ENCODE data around the gene NOG. TPM values are rescaled to one million over a fixed set of nuclear protein-coding genes. Genes with fewer than 3 reads are reported as not detected.

Gene NOG
- total RNA-seq, 3 donors from 2014 or later, result 0.48 to 1.6 (median 0.88) TPM

DNA sequence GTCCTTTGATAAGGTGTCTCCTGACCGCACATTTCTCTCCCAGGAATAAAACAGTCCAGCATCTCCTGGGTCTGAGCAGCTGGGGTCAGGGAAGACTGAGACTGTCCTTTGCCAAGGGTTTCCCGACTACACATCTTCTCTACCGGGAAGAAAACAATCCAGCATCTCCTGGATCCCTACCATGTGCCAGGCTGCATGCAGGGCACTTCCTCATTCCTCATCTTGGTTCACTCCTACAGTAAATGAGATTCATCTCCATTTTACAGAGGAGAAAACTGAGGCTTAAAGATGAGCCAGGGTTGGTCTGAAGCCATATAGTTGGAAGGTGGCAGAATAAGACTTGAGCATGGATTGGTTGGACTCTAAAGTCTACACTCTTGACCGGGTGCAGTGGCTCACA, 36.7 kb downstream of the NOG start:
- Histone ChIP-seq H3K27ac (no peak overlapping the region), H3K36me3 (no peaks in the 10 kb centered on the region), H3K4me1 (no peaks in the 10 kb centered on the region), H3K4me3 (no peak overlapping the region), H3K27me3 (no peaks in the 10 kb centered on the region), H3K9me3 (no peaks in the 10 kb centered on the region)
- no peak for TF ChIP-seq POLR2A (IDR thresholded peaks at IDR 0.05)
- TF ChIP-seq, protein P1, sequence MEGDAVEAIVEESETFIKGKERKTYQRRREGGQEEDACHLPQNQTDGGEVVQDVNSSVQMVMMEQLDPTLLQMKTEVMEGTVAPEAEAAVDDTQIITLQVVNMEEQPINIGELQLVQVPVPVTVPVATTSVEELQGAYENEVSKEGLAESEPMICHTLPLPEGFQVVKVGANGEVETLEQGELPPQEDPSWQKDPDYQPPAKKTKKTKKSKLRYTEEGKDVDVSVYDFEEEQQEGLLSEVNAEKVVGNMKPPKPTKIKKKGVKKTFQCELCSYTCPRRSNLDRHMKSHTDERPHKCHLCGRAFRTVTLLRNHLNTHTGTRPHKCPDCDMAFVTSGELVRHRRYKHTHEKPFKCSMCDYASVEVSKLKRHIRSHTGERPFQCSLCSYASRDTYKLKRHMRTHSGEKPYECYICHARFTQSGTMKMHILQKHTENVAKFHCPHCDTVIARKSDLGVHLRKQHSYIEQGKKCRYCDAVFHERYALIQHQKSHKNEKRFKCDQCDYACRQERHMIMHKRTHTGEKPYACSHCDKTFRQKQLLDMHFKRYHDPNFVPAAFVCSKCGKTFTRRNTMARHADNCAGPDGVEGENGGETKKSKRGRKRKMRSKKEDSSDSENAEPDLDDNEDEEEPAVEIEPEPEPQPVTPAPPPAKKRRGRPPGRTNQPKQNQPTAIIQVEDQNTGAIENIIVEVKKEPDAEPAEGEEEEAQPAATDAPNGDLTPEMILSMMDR (IDR thresholded peaks at IDR 0.05), result no peak
- intact Hi-C loops (cut with DNase I; ENCODE audit: low total_unique reads), result no loop called here
- DNase-seq (ENCODE audit: low spot score in 2 of 2), result no peak

- Histone ChIP-seq H3K27ac (no peak overlapping the region), H3K27me3 (peaks cover 0 to 3% of the 10 kb centered on the region in 2 donors), H3K9me3 (no peaks in the 10 kb centered on the region), H3K4me3 (no peak overlapping the region), H3K4me1 (no peaks in the 10 kb centered on the region), H3K36me3 (no peaks in the 10 kb centered on the region)
- TF ChIP-seq POLR2A (IDR thresholded peaks at IDR 0.05), result no peak
- TF ChIP-seq, protein P1 (IDR thresholded peaks at IDR 0.05), result no peak
- no peak for TF ChIP-seq POLR2AphosphoS5 (IDR thresholded peaks at IDR 0.05)
- intact Hi-C loops (cut with DNase I; ENCODE audit: low total_unique reads), result no loop called here
- no peak for DNase-seq (ENCODE audit: low spot score in 2 of 2)
Measured at GRCh38 chr17:56633681-56634080, 40.2 kb downstream of the NOG start.

GRCh38 chr17:56635641-56636040, 42.1 kb downstream of the NOG start:
- Histone ChIP-seq H3K9me3 (no peaks in the 10 kb centered on the region), H3K4me3 (no peak overlapping the region), H3K27me3 (peaks cover 0 to 8% of the 10 kb centered on the region in 2 donors), H3K36me3 (no peaks in the 10 kb centered on the region), H3K4me1 (no peaks in the 10 kb centered on the region), H3K27ac (no peak overlapping the region)
- no peak for DNase-seq (ENCODE audit: low spot score in 2 of 2)
- no peak for TF ChIP-seq POLR2AphosphoS5 (IDR thresholded peaks at IDR 0.05)
- TF ChIP-seq, protein P1 (IDR thresholded peaks at IDR 0.05), result no peak
- no peak for TF ChIP-seq POLR2A (IDR thresholded peaks at IDR 0.05)
- intact Hi-C loops (cut with DNase I; ENCODE audit: low total_unique reads), result no loop called here

DNA sequence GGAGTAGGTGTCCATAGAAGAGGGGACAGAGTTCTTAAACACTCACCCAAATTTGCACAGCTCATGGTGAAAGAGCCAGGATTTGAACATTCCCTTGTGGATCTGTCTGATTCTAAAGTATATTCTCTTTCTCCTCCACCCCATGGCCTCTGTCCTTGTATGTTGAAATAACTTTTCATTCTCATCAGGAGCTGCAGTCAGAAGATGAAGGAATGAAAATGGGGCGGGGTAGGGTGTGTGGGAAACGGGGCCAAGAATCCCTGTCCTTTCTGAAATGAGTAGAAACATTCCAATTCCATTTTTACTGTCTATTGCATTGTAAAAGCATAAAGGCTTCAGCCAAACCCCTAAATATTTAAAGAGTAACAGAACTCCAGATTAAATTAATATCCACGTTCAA, 42.8 kb downstream of the NOG start:
- H3K9me3 ChIP-seq, result no peaks in the 10 kb centered on the region
- no peak for DNase-seq (ENCODE audit: low spot score in 2 of 2)
- no peak overlapping the region for H3K4me3 ChIP-seq
- H3K4me1 ChIP-seq, result no peaks in the 10 kb centered on the region
- no peak for TF ChIP-seq POLR2A (IDR thresholded peaks at IDR 0.05)
- TF ChIP-seq, protein P1 (IDR thresholded peaks at IDR 0.05), result no peak
- TF ChIP-seq POLR2AphosphoS5 (IDR thresholded peaks at IDR 0.05), result no peak
- peaks cover 0 to 8% of the 10 kb centered on the region in 2 donors for H3K27me3 ChIP-seq
- no peaks in the 10 kb centered on the region for H3K36me3 ChIP-seq
- intact Hi-C loops (cut with DNase I; ENCODE audit: low total_unique reads), result no loop called here
- no peak overlapping the region for H3K27ac ChIP-seq

DNA sequence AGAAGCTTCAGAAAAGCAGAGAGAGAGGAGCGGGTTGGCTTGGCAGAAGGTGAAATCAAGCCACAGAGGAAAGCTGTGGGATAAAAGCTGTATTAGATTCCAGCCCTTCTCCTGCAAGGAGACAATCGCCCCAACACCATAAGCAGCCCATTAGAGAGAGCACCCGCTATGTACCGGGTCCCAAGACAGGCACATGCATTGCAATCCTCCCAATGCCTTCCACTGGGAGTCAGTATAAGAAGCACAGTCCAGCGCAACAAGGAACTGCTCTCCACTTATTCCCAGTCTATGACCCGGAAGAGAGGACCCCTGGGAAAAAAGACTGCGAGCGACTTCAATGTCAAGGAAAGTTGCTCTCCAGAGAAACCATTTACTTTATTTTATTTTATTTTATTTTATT, 43.8 kb downstream of the NOG start:
- Histone ChIP-seq H3K27me3 (peaks cover 0 to 8% of the 10 kb centered on the region in 2 donors), H3K4me3 (no peak overlapping the region), H3K9me3 (no peaks in the 10 kb centered on the region), H3K36me3 (no peaks in the 10 kb centered on the region), H3K27ac (no peak overlapping the region), H3K4me1 (no peaks in the 10 kb centered on the region)
- TF ChIP-seq, protein P1 (IDR thresholded peaks at IDR 0.05), result no peak
- no peak for TF ChIP-seq POLR2A (IDR thresholded peaks at IDR 0.05)
- TF ChIP-seq POLR2AphosphoS5 (IDR thresholded peaks at IDR 0.05), result no peak
- intact Hi-C loops (cut with DNase I; ENCODE audit: low total_unique reads), result no loop called here
- no peak for DNase-seq (ENCODE audit: low spot score in 2 of 2)

Measured in breast epithelium (tissue), 4 donors.